ENCODE measurements around the gene HES7.

- TF ChIP-seq, protein P1, sequence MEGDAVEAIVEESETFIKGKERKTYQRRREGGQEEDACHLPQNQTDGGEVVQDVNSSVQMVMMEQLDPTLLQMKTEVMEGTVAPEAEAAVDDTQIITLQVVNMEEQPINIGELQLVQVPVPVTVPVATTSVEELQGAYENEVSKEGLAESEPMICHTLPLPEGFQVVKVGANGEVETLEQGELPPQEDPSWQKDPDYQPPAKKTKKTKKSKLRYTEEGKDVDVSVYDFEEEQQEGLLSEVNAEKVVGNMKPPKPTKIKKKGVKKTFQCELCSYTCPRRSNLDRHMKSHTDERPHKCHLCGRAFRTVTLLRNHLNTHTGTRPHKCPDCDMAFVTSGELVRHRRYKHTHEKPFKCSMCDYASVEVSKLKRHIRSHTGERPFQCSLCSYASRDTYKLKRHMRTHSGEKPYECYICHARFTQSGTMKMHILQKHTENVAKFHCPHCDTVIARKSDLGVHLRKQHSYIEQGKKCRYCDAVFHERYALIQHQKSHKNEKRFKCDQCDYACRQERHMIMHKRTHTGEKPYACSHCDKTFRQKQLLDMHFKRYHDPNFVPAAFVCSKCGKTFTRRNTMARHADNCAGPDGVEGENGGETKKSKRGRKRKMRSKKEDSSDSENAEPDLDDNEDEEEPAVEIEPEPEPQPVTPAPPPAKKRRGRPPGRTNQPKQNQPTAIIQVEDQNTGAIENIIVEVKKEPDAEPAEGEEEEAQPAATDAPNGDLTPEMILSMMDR (IDR thresholded peaks at IDR 0.05 in 8 of 11, conservative IDR thresholded peaks at IDR 0.05 in 3 of 11): no peak
- TF ChIP-seq POLR2A (IDR thresholded peaks at IDR 0.05) (no peak), POLR2AphosphoS5 (IDR thresholded peaks at IDR 0.05) (no peak)
These were observed 14.8 kb downstream of the HES7 start for GRCh38 chr17:8108972-8109660.

Measured in spleen (tissue), 7 donors.